ENCODE results near the gene CCDC121. TPM values are rescaled to one million over a fixed set of nuclear protein-coding genes. Genes with fewer than 3 reads are reported as not detected.

The CCDC121 gene
- total RNA-seq, 2 donors from 2014 or later = 2.8 to 2.9 TPM

DNA sequence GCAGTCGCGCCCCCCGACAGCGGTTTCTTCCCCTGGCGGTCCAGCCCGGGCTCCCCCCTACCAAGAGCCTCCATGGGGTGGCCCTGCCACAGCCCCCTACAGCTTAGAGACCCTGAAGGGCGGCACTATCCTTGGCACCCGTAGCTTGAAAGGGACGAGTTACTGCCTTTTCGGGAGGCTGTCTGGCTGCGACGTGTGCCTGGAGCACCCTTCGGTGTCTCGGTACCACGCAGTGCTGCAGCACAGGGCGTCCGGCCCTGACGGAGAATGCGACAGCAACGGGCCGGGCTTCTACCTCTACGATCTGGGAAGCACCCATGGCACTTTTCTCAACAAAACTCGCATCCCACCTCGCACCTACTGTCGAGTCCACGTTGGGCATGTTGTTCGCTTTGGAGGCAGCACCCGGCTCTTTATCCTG is 35.4 kb upstream of the CCDC121 start:
- no peak for DNase-seq
- H3K27ac ChIP-seq = peak overlapping the region; percentile 85
- intact Hi-C loops (cut with DNase I) = no loop called here
- TF ChIP-seq, protein P1, sequence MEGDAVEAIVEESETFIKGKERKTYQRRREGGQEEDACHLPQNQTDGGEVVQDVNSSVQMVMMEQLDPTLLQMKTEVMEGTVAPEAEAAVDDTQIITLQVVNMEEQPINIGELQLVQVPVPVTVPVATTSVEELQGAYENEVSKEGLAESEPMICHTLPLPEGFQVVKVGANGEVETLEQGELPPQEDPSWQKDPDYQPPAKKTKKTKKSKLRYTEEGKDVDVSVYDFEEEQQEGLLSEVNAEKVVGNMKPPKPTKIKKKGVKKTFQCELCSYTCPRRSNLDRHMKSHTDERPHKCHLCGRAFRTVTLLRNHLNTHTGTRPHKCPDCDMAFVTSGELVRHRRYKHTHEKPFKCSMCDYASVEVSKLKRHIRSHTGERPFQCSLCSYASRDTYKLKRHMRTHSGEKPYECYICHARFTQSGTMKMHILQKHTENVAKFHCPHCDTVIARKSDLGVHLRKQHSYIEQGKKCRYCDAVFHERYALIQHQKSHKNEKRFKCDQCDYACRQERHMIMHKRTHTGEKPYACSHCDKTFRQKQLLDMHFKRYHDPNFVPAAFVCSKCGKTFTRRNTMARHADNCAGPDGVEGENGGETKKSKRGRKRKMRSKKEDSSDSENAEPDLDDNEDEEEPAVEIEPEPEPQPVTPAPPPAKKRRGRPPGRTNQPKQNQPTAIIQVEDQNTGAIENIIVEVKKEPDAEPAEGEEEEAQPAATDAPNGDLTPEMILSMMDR (IDR thresholded peaks at IDR 0.05) = no peak
- H3K4me1 ChIP-seq = peaks cover 10% of the 10 kb centered on the region
- H3K36me3 ChIP-seq = peaks cover 5% of the 10 kb centered on the region
- H3K9me3 ChIP-seq = no peaks in the 10 kb centered on the region
- peak overlapping the region; percentile 87 to 90 for H3K9ac ChIP-seq (ENCODE audit: low read depth in 2 of 2, low read length in 2 of 2)
- H3K27me3 ChIP-seq = no peaks in the 10 kb centered on the region
- peak overlapping the region; percentile 97 for H3K4me3 ChIP-seq

GRCh38 chr2:27663285-27664153 is 34.7 kb upstream of the CCDC121 start, which contains the start of the genes SLC4A1AP and SUPT7L:
Gene SLC4A1AP, plus strand, starts transcription at chr2:27663889. Its CDS starts 26 bp downstream, at chr2:27663915.
Gene SUPT7L, minus strand, starts transcription at chr2:27663614. Its CDS starts 1,422 bp downstream, at chr2:27662192.
- peaks cover 10% of the 10 kb centered on the region for H3K4me1 ChIP-seq
- peaks cover 4% of the 10 kb centered on the region for H3K36me3 ChIP-seq

GRCh38 chr2:27661371-27661770 is 32.6 kb upstream of the CCDC121 start:
- Histone ChIP-seq H3K4me3 (no peak overlapping the region), H3K36me3 (peaks cover 14% of the 10 kb centered on the region), H3K27ac (no peak overlapping the region), H3K4me1 (peaks cover 10% of the 10 kb centered on the region), H3K27me3 (no peaks in the 10 kb centered on the region), H3K9me3 (no peaks in the 10 kb centered on the region), H3K9ac (ENCODE audit: low read depth in 2 of 2, low read length in 2 of 2) (no peak overlapping the region)
- TF ChIP-seq, protein P1 (IDR thresholded peaks at IDR 0.05) = no peak
- DNase-seq = no peak
- intact Hi-C loops (cut with DNase I) = no loop called here

More at GRCh38 chr2:27663285-27664153, 34.7 kb upstream of the CCDC121 start, which contains the start of the genes SLC4A1AP and SUPT7L:
- Histone ChIP-seq H3K9ac (ENCODE audit: low read depth in 2 of 2, low read length in 2 of 2) (peak within 1 kb of the TSS; percentile 87 to 90), H3K27me3 (no peaks in the 10 kb centered on the region), H3K9me3 (no peaks in the 10 kb centered on the region), H3K27ac (peak within 1 kb of the TSS; percentile 85), H3K4me3 (peak within 1 kb of the TSS; percentile 97)
- intact Hi-C loops (cut with DNase I) = no loop called here
- DNase-seq = peak; percentile 78
- TF ChIP-seq, protein P1 (IDR thresholded peaks at IDR 0.05) = no peak

DNA sequence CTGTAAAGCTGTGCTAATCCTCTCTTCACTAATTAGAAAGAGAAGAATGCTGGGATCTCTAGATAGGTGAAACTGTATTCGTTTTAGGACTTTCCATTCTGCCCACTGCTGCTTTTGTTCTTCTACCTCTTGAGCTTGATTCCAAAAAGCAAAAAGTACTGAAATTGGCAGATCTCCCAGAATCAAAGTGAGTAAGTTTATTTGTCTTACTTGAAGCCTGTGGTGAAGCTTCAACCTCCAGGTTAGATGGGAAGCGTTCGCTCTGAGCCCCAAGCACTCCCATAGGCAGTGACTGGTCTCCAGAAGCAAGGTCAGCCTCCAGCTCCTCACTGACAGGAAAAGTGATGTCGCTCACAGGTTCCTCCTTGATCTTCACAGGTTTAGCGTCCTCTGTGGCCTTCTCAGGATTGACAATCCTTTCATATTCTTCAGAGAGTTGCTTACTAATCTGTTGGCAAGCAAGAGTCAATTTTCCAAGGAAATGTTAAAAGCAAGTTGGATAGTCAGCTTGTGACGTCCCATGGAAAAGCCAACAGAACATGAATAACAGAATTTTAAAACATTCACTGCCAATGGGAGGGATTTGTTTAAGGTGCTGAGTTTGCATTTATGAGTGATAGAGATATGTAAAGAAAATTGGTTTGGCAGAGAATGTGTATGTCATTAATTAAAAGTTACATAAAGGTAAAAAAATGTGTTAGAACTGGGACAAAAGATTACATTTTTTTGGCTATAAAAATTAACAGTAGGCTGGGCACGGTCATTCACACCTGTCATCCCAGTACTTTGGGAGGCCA is 26.5 kb upstream of the CCDC121 start:
- TF ChIP-seq, protein P1 (IDR thresholded peaks at IDR 0.05) = no peak
- Histone ChIP-seq H3K4me1 (no peaks in the 10 kb centered on the region), H3K27ac (no peak overlapping the region), H3K36me3 (peaks cover 13% of the 10 kb centered on the region), H3K27me3 (no peaks in the 10 kb centered on the region), H3K9ac (ENCODE audit: low read depth in 2 of 2, low read length in 2 of 2) (no peak overlapping the region), H3K9me3 (no peaks in the 10 kb centered on the region), H3K4me3 (no peak overlapping the region)
- intact Hi-C loops (cut with DNase I) = no loop called here
- no peak for DNase-seq

GRCh38 chr2:27653397-27653796 is 24.6 kb upstream of the CCDC121 start:
- H3K36me3 ChIP-seq = peaks cover 13% of the 10 kb centered on the region
- H3K4me1 ChIP-seq = no peaks in the 10 kb centered on the region
- H3K9me3 ChIP-seq = no peaks in the 10 kb centered on the region
- DNase-seq = no peak
- H3K27ac ChIP-seq = no peak overlapping the region
- intact Hi-C loops (cut with DNase I) = no loop called here
- TF ChIP-seq, protein P1 (IDR thresholded peaks at IDR 0.05) = no peak
- H3K9ac ChIP-seq (ENCODE audit: low read depth in 2 of 2, low read length in 2 of 2) = no peak overlapping the region
- no peaks in the 10 kb centered on the region for H3K27me3 ChIP-seq
- H3K4me3 ChIP-seq = no peak overlapping the region
